ENCODE results near the gene CAP1.

Gene CAP1

GRCh38 chr1:40042341-40042740, 1.8 kb downstream of the CAP1 start:
- peak overlapping the region; percentile 92 for H3K4me3 ChIP-seq (ENCODE audit: low read length)
- TF ChIP-seq ZNF274 (IDR thresholded peaks at IDR 0.05; ENCODE audit: low read depth, low read length): no peak

- no peak for TF ChIP-seq ZNF274 (IDR thresholded peaks at IDR 0.05; ENCODE audit: low read depth, low read length)
- H3K4me3 ChIP-seq (ENCODE audit: low read length): no peak overlapping the region
Measured at GRCh38 chr1:40044110-40044509, 3.6 kb downstream of the CAP1 start.

- no peak overlapping the region for H3K4me3 ChIP-seq (ENCODE audit: low read length)
Measured at GRCh38 chr1:40045182-40045581, 4.7 kb downstream of the CAP1 start.

GRCh38 chr1:40045766-40046165, 5.2 kb downstream of the CAP1 start:
- TF ChIP-seq ZNF274 (IDR thresholded peaks at IDR 0.05; ENCODE audit: low read depth, low read length): no peak
- H3K4me3 ChIP-seq (ENCODE audit: low read length): no peak overlapping the region

More at GRCh38 chr1:40045182-40045581, 4.7 kb downstream of the CAP1 start:
- no peak for TF ChIP-seq ZNF274 (IDR thresholded peaks at IDR 0.05; ENCODE audit: low read depth, low read length)

- H3K4me3 ChIP-seq (ENCODE audit: low read length): no peak overlapping the region
- no peak for TF ChIP-seq ZNF274 (IDR thresholded peaks at IDR 0.05; ENCODE audit: low read depth, low read length)
Measured at GRCh38 chr1:40047276-40047675, 6.7 kb downstream of the CAP1 start.

GRCh38 chr1:40047769-40048168, 7.2 kb downstream of the CAP1 start:
- no peak for TF ChIP-seq ZNF274 (IDR thresholded peaks at IDR 0.05; ENCODE audit: low read depth, low read length)

GRCh38 chr1:40049725-40050124, 9.2 kb downstream of the CAP1 start:
- no peak overlapping the region for H3K4me3 ChIP-seq (ENCODE audit: low read length)
- TF ChIP-seq ZNF274 (IDR thresholded peaks at IDR 0.05; ENCODE audit: low read depth, low read length): no peak

More at GRCh38 chr1:40047769-40048168, 7.2 kb downstream of the CAP1 start:
- H3K4me3 ChIP-seq (ENCODE audit: low read length): no peak overlapping the region

GRCh38 chr1:40050863-40051262, 10.3 kb downstream of the CAP1 start:
- no peak for TF ChIP-seq ZNF274 (IDR thresholded peaks at IDR 0.05; ENCODE audit: low read depth, low read length)
- no peak overlapping the region for H3K4me3 ChIP-seq (ENCODE audit: low read length)

GRCh38 chr1:40053138-40053887, 12.8 kb downstream of the CAP1 start:
- no peak for TF ChIP-seq ZNF274 (IDR thresholded peaks at IDR 0.05; ENCODE audit: low read depth, low read length)
- no peak overlapping the region for H3K4me3 ChIP-seq (ENCODE audit: low read length)

GRCh38 chr1:40056519-40057309, 16.2 kb downstream of the CAP1 start:
- H3K4me3 ChIP-seq (ENCODE audit: low read length): no peak overlapping the region
- no peak for TF ChIP-seq ZNF274 (IDR thresholded peaks at IDR 0.05; ENCODE audit: low read depth, low read length)

- H3K4me3 ChIP-seq (ENCODE audit: low read length): no peak overlapping the region
- TF ChIP-seq ZNF274 (IDR thresholded peaks at IDR 0.05; ENCODE audit: low read depth, low read length): no peak
Measured at GRCh38 chr1:40057310-40058030, 16.9 kb downstream of the CAP1 start.

GRCh38 chr1:40058097-40058452, 17.5 kb downstream of the CAP1 start:
- H3K4me3 ChIP-seq (ENCODE audit: low read length): no peak overlapping the region; the same call in 1 of the 2 replicates
- no peak for TF ChIP-seq ZNF274 (IDR thresholded peaks at IDR 0.05; ENCODE audit: low read depth, low read length)

- no peak for TF ChIP-seq ZNF274 (IDR thresholded peaks at IDR 0.05; ENCODE audit: low read depth, low read length)
- H3K4me3 ChIP-seq (ENCODE audit: low read length): peak overlapping the region; percentile 54; the same call in 1 of the 2 replicates
Measured at GRCh38 chr1:40058453-40059337, 18.2 kb downstream of the CAP1 start.
